ENCODE data around the gene SLC10A7.

The SLC10A7 gene

GRCh38 chr4:146294776-146295175, 227.0 kb downstream of the SLC10A7 start:
- no peak for DNase-seq

GRCh38 chr4:146292508-146292907, 229.2 kb downstream of the SLC10A7 start:
- no peak for DNase-seq

- no peak for DNase-seq
Measured at GRCh38 chr4:146291313-146291712, 230.4 kb downstream of the SLC10A7 start.

- DNase-seq: no peak
Measured at GRCh38 chr4:146288193-146288592, 233.5 kb downstream of the SLC10A7 start.

- no peak for DNase-seq
Measured at GRCh38 chr4:146285037-146285436, 236.7 kb downstream of the SLC10A7 start.

GRCh38 chr4:146283758-146284651, 237.7 kb downstream of the SLC10A7 start:
- no peak for DNase-seq

- DNase-seq: no peak
Measured at GRCh38 chr4:146282657-146283056, 239.1 kb downstream of the SLC10A7 start.

- no peak for DNase-seq
Measured at GRCh38 chr4:146278986-146279385, 242.8 kb downstream of the SLC10A7 start.

GRCh38 chr4:146275370-146275769, 246.4 kb downstream of the SLC10A7 start:
- DNase-seq: no peak

GRCh38 chr4:146274774-146275173, 247.0 kb downstream of the SLC10A7 start:
- DNase-seq: no peak

GRCh38 chr4:146273204-146273901, 248.4 kb downstream of the SLC10A7 start:
- DNase-seq: no peak

- no peak for DNase-seq
Measured at GRCh38 chr4:146271466-146271865, 250.3 kb downstream of the SLC10A7 start.

- DNase-seq: no peak
Measured at GRCh38 chr4:146269228-146269653, 252.5 kb downstream of the SLC10A7 start.

GRCh38 chr4:146267826-146268225, 253.9 kb downstream of the SLC10A7 start:
- no peak for DNase-seq

GRCh38 chr4:146265950-146266490, 255.7 kb downstream of the SLC10A7 start:
- no peak for DNase-seq

GRCh38 chr4:146263793-146264192, 257.9 kb downstream of the SLC10A7 start:
- DNase-seq: no peak

GRCh38 chr4:146261041-146261440, 260.7 kb downstream of the SLC10A7 start:
- DNase-seq: no peak

GRCh38 chr4:146260521-146260920, 261.2 kb downstream of the SLC10A7 start:
- DNase-seq: no peak

GRCh38 chr4:146257511-146257910, 264.2 kb downstream of the SLC10A7 start:
- DNase-seq: no peak

GRCh38 chr4:146256328-146256727, 265.4 kb downstream of the SLC10A7 start:
- no peak for DNase-seq

GRCh38 chr4:146255874-146256273, 265.9 kb downstream of the SLC10A7 start:
- DNase-seq: no peak

GRCh38 chr4:146255463-146255862, 266.3 kb downstream of the SLC10A7 start:
- no peak for DNase-seq

GRCh38 chr4:146252969-146253611, 268.6 kb downstream of the SLC10A7 start:
- no peak for DNase-seq

Data from central memory CD4-positive, alpha-beta T cell (primary cell).